ENCODE results near the gene TBCB.
A peak's percentile ranks its signal among the peaks of the same experiment; 100 is the strongest.
"Not testable (repeated sequence)": the region's sequence is repeated elsewhere in the genome, so short reads cannot be mapped to it uniquely, and the experiment has no call there.

The TBCB gene

DNA sequence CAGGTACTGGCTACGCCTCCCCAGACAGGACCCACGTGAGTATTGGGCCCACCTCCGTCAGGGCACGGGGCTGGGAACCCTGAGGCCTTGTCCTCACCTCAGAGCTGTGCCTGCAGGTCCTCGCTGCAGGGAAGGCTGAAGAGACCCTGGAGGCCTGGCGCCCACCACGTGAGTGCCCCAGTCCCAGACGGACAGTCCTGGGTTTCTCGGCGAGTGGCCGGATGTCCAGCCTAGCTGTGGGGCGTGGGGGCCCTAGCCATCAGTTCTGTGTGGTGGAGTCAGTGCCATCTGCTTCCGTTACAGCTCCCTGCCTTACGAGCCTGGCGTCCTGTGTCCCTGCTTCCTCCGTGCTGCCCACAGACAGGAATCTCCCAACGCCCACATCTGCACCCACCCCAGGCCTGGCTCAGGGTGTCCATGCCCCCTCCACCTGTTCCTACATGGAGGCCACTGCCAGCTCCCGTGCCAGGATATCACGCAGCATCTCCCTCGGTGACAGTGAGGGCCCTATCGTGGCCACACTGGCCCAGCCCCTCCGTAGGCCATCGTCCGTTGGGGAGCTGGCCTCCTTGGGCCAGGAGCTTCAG is 12.1 kb upstream of the TBCB start:
- DNase-seq: no peak

DNA sequence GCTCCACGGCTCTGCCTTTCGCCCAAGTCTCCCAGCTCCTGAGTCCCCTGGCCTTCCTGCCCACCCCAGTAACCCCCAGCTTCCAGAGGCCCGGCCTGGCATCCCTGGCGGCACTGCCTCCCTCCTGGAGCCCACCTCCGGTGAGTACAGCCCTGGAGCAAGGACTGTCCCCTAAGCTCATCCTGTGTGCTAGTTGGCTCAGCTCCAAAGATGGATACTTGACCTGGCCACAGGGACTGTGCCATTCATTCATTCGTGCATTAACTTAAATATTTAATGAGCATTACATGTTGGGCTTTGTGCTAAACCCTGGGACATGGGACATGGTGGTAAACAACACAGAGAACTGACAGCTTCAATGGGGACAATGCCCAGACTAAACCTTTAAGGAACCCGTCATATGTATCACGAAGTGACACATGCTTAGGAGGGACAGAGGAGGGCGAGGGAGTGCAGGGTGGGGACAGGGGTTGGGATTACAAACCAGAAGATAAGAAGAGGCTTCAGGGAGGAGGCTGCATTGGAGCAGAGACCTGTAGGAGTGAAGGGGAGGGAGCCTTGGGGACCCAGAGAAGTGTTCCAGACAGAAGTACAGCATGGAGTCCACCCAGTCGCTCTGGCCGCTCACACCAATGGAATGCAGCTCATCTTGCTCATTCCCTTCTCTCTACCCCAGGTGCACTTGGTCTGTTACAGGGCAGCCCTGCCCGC is 11.3 kb upstream of the TBCB start:
- no peak for DNase-seq

DNA sequence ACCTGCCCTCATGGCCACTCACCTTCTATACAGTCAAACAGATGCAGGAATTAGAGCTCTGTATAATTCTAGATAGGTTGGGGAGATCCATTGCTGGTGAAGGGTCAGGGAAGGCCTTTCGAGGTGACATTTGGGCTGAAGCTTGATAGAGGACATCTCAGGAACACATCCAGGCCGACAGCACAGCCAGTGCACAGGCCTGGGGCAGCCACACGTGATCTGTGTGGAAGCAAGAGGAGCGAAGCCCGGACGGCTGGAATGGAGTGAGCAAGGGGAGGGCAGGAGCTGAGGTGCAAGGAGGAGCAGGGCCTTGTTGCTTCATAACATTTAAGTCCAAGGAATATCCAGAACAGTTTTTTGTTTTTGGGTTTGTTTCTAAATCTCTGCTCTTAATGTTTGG is 8.8 kb upstream of the TBCB start:
- DNase-seq: no peak

DNA sequence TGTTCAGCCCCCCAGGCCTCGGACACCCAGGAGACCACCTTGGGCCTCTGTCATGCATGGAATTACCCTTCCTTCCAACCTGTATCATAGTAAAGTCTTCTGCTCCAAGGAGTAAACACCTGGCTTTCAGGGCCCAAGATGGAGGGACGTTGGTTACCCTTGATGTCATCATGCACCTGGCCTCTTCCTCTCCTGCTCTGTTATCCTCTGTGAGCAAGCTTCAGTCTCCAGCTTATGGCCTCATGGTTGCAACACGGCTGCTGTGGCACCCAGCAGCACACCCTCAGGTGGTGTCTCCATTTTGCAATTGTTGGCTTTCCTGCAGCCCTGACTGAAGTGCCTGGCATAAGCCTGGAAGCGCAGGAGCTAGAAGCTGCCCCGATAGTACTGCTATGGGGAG is 8.3 kb upstream of the TBCB start:
- DNase-seq: no peak

DNA sequence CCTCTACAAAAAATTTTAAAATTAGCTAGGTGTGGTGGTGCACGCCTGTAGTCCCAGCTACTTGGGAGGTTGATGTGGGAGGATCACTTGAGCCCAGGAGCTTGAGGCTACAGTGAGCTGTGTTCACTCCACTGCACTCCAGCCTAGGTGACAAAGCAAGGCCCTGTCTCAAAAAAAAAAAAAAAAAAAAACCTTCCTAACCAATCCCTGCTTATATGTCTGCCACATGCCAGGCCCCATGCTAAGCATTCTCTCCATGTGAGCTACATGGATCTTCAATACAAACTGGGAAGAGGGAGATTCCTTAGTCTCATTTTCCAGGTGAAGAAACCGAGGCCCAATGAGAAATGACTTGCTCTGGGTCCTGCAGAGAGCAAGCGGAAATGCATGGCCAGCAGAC is 6.6 kb upstream of the TBCB start:
- no peak for DNase-seq

DNA sequence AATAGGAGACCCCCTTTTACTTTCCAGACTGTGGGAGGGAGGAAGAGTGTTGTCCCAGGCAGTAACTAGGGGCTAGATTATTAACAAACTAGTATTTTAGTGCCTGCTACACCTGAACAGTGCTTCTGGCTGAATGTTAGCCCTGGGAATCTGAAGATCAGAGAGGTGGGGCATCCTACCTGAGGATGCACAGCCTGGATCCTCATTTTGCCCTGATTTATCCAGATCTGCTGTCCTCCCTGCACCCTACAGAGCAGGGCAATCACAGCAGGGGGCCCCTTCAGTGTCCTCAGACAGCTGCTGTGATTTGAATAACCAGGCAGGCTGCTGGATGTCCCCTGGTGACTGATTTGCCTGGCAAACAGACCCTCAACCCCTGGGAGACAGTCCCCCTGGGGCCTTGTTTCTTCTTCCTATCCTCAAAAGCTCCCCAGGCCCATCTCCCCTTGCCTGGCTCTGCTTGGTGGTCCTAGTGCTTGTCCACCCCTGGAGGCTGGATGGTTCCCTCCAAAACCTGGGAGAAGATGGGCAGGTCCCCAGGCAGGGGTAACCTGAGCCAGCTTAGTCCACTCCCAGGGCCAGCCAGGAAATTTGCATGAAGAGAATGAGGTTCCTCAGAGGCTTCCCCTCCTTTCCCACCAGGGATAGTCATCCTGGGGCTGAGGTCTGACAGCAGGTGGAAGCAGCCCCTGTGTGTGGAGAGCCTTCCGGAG is 4.6 kb upstream of the TBCB start, which contains the start of gene OVOL3:
TSS of gene OVOL3 (plus strand) at position 657 of the 713 bp plus-strand sequence. CDS start 60 bp downstream, outside the sequence.
- DNase-seq: no peak

DNA sequence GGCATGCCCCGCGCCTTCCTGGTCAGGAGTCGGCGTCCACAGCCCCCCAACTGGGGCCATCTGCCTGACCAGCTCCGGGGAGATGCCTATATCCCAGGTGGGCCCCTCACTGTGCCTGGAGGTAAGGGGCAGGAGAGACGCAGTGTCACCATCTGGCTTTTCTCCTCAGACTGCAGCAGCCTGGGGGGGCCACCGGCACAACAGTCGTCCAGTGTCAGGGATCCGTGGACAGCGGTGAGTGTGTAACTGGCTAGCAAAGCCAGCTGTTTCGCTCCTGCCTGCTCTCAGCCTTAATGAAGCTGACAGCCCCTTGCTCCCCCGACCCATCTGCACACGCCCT is 4.1 kb upstream of the TBCB start:
- DNase-seq: no peak

DNA sequence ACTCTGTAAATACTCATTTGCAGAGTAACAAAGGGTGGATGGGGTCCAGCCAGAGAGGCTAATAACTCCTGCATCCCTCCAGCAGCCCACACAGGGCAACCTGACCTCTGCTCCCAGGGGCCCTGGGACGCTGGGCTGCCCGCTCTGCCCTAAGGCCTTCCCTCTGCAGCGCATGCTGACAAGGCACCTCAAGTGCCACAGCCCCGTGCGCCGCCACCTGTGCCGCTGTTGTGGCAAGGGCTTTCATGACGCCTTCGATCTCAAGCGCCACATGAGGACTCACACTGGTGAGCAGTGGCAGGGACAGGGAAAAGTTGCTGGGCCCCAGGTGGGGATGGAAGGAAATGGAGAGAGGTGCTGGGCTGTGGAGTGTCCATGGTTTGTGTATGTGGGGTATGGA is 2.6 kb upstream of the TBCB start:
- no peak for DNase-seq

DNA sequence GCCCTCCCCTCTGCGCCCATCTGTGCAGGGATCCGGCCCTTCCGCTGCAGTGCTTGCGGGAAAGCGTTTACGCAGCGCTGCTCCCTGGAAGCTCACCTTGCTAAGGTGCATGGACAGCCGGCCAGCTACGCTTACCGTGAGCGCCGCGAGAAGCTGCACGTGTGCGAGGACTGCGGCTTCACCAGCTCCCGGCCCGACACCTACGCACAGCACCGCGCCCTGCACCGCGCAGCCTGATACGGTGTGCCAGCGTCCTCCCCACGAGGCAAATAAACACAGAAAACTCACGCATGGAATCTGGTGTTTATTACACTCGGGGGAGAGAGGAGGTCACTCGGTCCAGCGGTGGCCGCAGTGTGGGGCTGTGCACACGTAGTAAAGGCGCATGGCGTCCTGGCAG is 1.8 kb upstream of the TBCB start:
- DNase-seq: no peak

DNA sequence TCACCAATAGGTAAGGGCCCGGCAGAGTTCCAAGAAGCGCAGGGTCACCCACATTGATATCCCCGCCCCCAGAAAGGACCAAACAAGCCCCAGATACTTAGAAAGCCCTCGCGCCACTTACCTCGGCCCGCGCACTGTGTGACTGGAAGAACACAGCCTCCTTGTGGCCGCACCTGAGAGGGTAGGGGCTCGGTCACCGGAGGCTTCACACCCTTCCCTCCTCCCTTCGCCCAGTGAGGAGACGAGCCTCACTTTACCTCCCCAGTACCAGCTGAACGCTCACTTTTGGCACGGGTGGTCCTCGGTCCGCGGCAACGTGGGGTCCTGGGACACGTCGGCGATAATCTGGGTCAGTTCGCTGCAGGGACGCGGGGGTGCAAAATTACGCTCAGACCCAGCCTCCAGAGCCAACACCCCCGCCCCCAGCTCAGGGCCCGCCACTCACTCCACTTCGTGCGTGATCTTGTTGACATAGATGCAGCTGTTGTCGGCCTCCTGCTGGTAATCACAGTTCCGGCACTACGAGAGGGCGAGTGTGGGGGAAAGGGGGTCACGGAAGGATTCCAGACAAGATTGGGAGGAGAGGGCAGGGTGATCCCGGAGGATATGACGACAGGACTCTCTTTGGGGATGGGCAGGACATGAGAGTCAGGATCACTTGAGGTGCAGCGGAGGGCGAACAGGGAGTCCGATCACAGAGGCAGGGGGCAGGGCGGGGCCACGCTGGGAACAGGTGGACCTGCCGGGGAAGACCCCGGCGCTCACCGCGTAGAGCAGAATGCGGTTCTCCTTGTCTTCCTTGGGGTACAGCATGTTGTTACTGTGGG is 1.2 kb upstream of the TBCB start:
- DNase-seq: no peak

DNA sequence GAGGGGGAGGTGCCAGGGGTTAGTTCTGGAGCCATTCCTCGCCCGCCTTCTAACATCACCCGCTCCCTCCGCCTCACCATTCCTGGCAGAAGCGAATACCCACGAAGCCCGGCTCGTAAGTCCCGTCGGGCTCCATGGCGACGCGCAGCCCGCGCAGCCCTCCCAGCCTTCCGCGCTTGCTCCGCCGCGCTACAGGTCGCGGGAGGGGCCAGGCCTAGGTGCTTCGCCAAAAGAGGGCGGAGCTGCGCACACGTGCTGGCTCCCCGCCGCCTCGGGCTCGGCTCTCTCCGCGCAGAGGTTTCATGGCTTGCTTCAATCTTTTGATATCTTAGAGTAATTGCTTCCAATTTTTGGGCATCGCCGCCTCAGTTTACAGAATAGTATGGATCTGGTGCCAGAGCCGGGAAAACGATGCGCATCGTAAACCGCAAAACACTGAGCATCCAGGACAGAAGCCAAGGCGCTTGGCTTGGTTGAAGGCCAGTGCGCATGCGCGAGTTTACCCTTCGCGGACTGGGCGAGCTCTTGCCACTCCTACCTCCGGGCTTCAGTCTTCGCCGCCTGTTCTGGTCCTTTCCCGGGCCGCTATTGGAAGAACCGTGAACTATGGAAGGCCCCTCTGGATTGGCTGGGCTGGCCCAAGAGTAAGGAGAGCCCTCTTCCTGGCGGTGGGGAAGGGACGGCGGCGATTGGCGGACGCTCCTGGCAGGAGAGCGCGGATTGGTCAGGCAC is 381 bp upstream of the TBCB start, which contains the start of gene POLR2I:
TSS of gene POLR2I (minus strand) at position 155 of the 732 bp plus-strand sequence. CDS start at position 136, 19 bp downstream.
- DNase-seq: peak; percentile 99

DNA sequence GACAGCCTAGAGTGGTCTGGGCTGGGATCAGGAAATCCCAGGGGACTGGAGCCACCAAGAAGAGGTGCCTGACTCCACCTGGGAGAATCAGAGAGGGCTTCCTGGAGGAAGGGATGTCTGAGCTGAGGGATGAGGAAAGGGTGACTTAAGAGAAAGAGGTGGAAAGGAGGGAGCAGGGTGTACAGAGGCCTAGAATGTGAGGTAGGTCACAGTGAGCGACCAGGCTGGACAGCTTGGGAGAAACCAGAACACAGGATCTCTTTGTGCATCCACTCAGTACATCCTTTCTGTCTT is 1.0 kb downstream of the TBCB start:
- DNase-seq: no peak

DNA sequence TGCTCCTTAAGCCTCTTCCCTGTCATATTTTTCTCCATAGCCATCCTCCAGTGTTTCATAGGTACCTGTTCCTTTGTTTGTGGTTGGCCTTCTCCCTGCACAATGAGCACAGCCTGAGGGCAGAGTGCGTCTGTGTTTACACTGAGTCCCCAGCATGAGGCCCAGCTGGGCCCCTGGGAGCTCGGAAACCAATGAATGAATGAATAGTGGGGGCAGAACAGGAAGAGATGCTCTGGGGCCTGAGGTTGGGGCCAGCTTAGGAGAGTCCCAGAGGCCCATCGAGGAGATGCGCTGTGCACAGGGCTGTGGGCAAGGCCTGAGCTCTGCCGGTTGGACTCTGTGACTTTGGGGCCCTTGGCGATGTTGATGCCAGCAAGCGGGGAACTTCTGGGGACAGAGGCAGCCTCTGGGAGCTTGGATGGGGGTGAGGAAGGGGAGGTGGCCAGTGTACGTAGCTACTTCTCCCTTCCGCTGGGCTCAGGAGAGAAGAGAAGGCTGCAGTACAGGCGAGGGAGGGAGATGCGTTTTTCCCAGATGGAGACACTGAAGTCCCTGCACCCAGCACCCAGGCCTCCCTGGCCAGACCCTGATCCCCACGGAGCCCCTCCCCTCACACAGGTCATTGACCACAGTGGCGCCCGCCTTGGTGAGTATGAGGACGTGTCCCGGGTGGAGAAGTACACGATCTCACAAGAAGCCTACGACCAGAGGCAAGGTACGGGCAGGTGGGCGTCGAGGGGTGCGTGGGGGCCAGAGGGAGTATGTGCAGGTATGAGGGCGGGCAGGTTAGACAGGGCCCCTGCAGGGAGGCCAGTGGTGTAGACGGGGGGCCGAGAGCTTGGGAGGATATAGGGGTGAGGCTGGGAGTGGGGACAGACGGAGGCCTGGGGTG is 5.1 kb downstream of the TBCB start:
- DNase-seq: no peak

DNA sequence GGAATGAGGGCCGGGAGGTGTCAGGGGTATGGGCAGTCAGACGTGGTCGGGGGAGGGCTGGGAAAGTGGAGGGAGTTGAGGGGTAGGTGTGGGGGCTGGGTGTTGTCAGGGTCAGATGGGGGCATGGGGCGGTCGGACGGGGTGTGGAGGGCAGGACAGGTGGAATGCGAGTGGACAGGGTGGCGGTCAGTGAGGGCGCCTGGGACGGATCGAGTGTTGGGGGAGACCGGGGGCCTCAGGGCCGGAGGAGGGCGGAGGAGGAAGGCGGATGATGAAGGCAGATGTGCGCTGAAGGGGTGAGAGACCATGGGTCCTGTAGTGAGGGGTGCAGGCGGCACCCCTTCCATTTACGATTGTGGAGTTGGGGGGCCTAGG is 5.7 kb downstream of the TBCB start:
- DNase-seq: no peak

DNA sequence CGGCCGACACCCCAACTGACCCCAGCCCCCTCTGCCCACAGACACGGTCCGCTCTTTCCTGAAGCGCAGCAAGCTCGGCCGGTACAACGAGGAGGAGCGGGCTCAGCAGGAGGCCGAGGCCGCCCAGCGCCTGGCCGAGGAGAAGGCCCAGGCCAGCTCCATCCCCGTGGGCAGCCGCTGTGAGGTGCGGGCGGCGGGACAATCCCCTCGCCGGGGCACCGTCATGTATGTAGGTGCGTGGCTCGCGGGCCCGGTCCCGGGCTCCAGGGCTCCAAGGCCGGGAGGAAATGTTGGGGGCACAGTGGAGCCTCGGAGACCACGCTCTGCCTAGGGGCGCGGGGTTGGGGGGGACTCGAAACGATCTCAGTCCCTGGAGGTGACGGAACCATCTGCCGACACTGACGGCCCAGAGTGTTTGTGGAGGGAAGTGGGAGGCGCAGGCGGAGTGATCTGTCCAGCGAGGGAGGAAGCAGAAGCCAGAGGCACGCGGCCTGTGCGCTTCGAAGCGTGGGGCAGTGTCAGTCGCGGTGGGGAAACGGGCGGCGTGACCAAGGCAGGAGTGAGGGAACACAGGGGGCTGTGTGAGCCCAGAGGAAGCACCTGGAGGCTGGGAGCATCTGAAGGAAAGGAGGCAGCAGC is 6.3 kb downstream of the TBCB start:
- no peak for DNase-seq

DNA sequence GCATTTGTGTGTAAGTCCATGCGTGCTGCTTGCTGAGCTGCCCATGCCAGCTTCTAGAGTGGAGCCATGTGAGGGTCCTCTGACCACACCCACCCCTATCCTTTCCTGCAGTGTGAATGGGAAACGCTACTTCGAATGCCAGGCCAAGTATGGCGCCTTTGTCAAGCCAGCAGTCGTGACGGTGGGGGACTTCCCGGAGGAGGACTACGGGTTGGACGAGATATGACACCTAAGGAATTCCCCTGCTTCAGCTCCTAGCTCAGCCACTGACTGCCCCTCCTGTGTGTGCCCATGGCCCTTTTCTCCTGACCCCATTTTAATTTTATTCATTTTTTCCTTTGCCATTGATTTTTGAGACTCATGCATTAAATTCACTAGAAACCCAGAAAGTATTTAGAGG is 10.3 kb downstream of the TBCB start:
- no peak for DNase-seq

DNA sequence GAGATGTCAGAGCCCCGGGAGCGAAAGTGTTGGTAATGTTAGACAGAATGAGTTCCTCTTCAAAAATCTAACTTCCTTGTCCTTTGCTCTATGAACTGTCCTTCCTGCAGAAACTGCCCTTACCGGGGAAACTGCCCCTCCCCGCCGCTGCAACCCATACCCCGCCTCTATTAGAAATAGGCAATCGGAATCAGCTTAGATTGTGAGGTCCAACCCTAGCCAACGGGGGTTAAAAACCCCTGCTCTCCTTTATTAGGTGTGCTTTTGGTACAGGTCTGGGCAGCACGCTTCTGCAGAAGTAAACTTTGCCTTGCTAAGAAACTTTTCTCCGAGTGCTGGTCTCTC is 13.1 kb downstream of the TBCB start:
- no peak for DNase-seq

DNA sequence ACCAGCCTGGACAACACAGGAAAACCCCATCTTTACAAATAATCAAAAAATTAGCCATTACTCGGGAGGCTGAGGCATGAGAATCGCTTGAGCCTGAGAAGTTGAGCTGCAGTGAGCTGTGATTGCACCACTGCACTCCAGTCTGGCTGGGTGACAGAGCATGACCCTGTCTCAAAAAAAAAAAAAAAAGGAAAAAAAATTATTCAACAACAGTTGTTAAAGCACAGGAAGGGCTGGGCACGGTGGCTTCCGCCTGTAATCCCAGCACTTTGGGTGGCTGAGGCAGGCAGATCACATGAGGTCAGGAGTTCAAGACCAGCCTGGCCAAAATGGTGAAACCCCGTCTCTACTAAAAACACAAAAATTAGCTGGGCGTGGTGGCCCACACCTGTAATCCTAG is 16.0 kb downstream of the TBCB start:
- not testable (repeated sequence) for DNase-seq

DNA sequence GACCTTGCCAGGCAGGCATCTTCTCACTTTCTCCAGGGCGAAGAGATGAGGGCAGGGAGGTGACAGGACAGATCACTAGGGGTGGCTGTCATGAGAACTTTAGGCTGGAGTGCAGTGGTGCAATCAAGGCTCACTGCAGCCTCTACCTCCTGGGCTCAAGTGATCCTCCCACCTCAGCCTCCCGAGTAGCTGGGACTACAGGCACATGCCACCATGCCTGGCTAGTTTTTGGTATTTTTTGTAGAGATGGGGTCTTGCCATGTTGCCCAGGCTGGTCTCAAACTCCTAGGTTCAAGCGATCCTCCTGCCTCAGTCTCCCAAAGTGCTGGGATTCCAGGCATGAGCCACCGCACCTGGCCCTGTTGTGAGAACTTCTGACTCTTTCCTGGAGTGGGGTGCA is 19.6 kb downstream of the TBCB start:
- not testable (repeated sequence) for DNase-seq

DNA sequence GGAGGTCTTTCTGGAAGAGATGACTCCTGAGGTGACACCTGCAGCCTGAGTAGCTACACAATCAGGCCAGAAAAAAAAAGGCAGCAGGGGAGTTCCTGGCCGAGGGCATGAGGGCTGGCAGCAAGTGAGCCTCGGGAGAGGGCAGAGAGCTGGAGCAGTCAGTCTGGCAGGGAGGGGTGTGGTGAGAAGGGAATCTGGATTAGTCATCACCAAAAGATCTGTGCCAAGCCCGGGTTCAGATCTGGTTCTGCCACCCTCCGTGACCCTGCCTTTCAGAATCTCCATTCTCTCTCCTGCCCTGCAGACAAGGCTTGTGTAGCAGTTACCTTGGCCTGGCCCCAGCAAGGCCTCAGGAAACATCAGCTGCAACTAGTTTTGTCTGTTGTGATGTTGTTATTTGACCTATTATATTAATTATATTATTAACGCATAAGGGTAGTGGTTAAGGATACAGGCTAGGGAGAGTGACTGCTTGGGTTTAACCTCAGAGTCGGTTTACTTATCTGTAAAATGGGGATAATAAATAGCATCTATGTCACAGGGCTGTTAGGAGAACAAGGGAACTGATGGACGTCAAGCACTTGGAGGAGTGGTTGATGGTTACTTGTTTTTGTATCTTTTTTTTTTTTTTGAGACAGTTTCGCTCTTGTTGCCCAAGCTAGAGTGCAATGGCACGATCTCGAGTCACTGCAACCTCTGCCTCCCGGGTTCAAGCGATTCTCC is 21.9 kb downstream of the TBCB start:
- DNase-seq: peak; percentile 5

DNA sequence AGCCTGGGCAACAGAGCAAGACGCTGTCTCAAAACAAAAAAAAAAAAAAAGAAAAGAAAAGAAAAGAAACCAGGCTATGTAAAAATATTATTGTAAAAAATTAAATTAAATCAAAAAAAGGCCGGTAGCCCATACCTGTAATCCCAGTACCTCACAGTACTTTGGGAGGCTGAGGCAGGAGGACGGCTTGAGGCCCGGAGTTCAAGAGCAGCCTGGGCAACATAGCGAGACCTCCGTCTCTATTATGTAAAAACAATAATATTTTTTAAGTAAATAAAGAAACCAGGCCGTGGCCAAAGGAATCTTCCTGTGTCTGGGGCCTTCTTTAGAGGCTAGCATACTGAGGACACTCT is 23.8 kb downstream of the TBCB start:
- no peak for DNase-seq
